GM21576 (cell line): ENCODE results near the gene GPD2.

Source experiments
- ATAC-seq: cut with Tn5 transposase; IDR thresholded peaks from one replicate; pipeline ENCODE4 v1.9.1; 2021; ENCODE audit warnings: mild to moderate bottlenecking, moderate library complexity; ENCODE audit not compliant: unreplicated experiment

The GPD2 gene

DNA sequence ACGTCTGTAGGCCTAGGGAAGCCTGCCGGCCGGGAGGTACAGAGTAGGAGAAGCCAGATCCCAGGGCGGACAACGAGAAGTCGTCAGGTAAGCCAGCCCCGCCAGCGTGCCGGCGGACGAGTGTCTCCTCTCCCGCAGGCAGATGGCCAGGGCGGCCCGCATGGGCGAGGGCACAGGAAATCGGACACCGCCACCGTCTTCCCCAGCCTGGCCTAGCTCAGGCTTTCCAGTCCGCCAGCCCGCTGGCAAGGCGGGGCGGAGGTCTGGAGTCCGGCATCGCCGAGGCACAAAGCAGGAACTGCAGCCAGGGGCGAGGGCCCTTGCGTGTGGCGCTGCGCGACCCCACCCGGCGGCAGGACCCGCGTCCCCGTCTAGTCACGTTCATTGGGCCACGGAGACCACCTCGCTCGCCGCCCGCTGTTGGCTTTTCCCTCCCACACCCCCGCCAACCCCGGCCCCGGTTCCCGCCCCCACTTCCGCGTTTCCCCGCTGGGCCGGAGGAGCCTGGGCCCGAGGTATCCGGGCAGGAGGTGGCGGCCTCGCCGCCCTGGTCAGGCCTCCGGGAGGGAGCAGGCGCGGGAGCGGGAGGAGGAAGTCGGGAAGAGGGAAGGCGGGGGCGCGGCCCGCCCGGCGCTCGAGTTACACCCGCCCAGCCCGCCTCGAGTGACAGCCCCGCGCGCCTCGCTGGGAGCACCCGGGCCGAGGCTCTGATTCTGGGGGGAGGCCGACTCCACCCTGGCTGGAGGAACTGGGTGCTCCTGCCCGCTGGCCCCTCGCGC, at the start of gene GPD2:
Gene GPD2 (plus strand): TSS at position 662 of the 779 bp plus-strand sequence. CDS start 39,727 bp downstream, outside the sequence.
- ATAC-seq = peak; percentile 40

DNA sequence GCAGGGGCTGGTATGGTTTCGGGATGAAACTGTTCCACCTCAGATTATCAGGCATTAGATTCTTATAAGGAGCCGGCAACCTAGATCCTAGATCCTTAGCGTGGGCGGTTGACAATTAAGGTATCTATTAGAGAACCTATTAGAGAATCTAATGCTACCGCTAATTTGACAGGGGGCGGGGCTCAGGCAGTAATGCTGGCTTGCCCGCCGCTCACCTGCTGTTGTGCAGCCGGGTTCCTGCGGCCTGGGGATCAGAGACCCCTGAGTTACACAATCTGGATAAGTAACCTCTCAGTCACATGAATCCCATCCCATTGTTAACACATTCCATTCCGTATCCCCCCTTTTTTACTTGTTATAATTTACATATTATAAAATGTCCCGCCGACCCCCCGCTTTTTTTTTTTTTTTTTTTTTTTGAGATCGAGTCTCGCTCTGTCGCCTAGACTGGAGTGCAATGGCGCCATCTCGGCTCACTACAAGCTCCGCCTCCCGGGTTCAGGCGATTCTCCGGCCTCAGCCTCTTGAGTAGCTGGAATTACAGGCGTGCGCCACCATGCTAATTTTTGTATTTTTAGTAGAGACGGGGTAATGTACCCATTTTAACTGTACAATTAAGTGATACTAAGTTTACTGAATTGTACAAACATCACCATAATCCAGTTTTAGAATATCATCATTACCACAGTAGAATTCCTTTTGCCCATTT, 42.0 kb upstream of the GPD2 start:
- ATAC-seq = no peak

DNA sequence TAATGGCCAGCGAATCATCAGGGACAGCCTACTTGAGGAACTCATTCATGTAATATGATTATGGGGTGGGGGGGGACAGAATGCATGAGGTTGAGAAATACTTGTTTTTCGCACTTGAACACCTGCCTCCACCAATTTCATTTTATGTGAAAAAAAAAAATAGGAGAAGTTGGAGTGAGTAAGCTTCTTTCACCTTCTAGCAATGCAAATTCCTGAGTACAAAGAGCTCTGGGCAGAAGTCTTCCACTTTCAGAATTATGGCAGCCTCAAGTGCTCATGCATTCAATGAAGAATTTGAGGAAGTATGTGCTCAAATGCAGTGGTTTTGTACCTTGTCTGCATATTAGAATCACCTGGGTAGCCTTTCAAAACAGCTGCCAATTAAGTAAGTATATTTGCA, 40.1 kb upstream of the GPD2 start:
- peak; percentile 48 for ATAC-seq

DNA sequence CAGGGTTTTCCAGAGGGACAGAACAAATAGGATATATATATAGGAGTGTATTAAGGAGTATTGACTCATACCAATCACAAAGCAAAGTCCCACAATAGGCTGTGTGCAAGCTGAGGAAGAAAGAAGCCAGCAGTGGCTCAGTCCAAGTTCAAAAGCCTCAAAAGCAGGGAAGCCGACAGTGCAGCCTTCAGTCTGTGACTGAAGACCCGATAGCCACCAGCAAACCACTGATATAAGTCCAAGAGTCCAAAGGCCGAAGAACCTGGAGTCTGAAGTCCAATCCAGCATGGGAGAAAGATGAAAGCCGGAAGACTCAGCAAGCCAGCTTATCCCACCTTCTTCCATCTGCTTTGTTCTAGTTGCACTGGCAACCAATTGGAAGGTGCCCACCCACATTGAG, 39.0 kb upstream of the GPD2 start:
- no peak for ATAC-seq

DNA sequence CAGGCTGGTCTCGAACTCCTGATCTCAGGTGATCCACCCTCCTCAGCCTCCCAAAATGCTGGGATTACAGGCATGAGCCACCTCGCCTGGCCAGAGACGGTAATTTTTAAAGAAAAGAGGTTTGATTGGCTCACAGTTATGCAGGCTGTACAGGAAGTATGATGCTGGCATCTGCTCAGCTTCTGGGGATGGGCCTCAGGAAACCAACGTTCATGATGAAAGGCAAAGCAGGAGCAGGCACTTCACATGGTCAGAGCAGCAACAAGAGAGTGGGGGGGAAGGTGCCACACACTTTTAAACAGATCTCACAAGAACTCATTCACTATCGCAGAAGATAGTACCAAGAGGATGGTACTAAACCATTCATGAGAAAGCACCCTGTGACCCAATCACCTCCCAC, 38.0 kb upstream of the GPD2 start:
- ATAC-seq = no peak

DNA sequence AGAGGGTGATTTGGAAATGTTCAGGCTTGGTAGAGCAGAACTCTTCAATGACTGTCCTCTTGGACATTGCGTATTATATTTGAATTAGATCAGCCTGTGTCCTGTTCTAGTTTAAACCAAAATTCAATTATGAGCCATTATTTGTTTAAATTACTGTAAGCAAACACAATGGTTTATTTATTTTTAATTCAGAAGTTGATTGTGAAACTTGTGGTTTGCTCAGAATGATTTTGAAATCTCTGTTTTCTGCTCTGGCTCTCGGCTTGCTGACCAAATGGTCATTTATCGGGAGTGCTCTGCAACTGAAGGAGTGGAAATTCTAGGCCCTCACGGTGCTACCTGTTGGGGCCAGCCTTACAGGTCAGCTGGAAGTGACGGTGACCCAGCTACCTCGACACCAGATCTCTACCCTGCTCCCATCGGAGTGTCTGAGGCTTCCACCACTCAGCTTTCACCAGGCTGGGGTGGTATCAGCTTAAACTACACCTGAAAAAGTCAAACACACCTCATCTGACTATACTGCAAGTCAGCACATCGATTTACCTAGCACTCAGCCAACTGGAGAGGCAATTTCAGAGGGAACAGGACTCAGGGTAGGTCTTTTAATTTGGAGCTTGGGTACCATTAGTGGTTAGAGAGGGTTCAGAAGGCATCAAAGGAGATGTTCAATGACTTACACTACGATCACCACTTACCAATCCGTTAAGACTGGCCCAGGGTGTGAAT, 36.8 kb upstream of the GPD2 start:
- ATAC-seq = peak; percentile 1

DNA sequence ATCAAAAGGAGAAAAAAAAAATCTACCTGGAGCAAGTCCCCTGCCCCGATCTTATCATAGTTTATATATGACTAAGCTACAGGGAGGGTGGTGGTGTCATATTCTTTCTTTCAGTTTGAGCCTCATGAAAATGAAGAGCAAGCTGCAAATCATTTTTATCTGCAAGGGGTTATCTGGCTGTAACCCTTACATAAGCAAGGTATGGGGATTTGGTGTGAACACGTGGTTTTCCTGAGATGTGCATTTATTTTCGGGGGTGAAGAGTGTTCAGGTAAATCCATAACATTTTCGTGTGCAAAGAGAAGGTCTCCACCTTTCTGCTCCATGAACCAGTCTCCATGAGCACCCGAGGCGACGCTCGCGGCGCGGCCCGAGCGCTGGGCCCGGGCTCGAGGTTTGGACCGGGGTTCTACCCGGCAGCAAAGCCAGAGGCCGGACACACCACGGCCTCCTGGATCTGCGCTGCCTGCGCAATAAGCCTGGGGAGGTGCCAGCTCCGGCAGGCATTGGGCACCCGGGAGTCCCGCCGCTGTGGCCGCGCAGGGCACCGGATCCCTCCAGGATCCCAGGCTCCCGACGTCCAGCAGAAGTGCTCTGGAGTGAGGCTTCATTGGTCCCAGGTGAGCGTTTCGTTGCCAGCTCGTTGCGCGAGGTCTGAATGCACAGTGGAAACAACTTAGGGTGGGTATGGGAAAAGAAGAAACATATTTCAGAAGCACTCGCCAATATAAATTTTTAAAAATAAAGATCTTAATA, 36.1 kb upstream of the GPD2 start:
- ATAC-seq = peak; percentile 28

DNA sequence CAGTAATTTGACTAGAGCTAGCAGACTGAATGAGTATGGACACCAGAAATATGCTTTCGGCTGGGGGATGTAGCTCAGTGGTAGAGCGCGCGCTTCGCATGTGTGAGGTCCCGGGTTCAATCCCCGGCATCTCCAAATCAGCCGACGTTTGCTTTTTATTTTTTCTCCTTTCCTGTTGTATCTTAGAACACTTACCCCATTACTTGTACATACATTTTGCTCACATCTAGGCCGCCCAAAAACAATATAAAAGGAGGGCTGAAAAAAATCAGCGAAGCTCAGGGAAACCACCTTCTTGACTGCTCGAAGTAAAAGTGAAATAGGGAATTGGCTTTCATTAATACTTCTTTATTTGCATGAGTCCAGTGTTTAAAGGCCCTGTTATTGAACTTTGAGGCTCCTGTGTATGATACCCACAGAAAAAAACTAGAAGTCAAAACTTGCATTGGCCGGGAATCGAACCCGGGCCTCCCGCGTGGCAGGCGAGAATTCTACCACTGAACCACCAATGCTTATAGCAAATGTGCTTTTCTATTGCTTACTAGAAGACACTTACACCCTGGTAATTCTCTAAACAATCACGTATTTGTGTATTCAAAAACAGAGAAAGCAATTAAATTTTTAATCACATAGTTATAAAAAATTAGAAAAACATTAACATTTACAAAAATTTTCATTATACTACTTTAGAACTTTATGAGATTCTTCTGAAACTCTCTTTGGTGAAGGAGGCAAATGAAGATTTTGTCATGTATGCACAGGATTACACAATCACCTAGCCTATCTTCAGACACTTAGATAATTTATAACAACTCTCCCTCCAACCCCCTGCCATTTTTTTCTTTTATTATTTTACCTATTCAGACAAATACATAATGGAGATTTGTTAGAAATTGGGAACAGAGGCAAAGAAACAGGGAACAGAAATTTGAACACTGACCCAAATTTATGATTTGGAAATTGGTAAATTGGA, 35.2 kb upstream of the GPD2 start:
- peak; percentile 44 for ATAC-seq

DNA sequence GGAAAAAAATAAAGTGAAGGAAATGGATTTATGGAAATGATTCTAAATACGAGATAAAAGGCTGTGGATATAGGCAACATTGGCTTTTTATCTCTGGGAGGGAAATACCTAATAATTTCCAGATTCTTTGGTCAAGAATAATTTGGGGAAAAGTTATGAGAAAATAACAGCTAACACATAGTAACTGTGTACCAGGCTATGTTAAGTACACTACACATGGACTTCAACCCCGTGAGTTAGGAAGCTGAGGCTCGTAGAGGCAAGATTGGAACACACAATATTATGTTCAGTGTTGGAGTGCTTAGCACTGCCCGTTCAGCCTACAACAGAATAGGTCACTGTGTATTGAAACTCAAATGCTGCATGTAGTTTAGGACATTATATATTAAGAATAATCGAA, 34.3 kb upstream of the GPD2 start:
- ATAC-seq = no peak

DNA sequence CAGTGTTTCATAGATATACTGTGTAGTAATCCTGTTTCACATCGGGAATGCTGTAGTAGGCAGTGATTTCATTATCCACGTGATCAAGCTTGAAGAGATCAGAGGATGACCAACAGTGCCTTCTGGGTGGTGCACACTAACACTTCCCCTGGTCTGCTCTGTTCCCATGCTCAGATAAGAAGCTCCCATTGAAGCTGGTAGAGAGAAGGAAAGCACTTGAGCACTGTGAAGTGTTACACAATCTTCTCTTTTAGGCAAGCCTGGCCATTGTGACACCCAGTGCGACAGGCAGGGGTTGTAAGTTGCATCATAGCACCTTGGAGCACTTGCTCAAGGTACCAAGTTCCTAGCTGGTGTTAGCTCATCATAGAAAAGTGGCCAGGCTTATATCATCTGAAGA, 30.6 kb upstream of the GPD2 start:
- ATAC-seq = no peak

DNA sequence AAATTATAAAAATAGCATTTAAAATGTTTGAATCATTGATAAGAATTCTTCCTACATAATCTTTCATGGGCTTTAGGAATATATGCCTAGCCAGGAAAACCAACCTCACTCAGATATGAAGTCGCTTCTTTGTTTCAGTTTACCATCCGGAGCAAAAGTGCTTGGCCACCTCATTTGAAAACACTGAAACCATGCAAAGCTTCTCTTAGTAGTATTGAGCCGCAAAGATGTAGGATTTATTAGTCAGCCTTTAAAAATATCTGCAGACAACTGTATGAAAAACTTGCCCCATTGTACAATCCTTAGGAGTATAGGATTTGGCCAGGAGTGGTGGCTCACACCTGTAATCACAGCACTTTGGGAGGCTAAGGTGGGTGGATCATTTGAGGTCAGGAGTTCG, 24.3 kb upstream of the GPD2 start:
- no peak for ATAC-seq

DNA sequence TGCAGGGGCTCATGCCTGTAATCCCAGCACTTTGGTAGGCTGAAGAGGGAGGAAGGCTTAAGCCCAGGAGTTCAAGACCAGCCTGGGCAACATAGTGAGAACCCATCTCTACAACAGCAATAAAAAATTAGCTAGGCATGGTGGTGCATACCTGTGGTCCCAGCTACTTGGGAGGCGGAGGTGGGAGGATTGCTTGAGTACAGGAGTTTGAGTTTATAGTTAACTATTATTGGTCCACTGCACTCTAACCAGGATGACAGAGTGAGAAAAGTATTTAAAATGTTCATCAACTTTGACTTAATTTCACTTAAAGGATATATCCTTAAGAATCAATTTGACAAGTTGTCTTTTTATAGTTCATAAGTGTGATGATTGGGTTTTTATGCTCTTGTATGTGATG, 14.3 kb upstream of the GPD2 start:
- ATAC-seq = no peak

DNA sequence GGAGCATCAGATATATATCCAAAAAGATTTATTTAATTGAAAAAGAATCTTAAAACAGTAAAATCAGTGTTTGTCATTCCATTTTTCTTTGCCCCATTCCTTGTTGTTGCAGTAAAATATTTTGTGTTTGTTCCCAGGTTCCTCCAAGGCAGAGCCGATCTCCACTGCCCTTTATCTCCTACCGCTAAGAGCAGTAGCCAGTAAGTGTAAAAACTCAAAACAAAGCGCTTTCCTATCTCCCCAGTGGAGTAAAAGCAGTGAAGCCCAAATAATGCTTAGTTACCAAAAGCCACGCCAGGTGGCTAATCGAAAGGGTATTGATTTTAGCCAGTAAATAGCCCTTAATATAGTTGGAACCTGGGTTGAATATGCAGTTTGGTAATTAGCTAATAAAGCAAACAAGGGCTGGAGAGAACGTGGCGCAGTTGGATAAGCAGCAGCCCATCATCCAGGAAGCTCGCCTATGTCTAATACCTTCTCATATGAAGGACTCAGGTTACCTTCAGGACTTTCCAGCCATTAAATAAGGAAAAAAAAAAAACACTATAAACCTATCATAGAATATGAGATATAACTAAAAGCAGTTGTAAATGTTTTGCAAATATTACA, 12.4 kb upstream of the GPD2 start:
- ATAC-seq = no peak

DNA sequence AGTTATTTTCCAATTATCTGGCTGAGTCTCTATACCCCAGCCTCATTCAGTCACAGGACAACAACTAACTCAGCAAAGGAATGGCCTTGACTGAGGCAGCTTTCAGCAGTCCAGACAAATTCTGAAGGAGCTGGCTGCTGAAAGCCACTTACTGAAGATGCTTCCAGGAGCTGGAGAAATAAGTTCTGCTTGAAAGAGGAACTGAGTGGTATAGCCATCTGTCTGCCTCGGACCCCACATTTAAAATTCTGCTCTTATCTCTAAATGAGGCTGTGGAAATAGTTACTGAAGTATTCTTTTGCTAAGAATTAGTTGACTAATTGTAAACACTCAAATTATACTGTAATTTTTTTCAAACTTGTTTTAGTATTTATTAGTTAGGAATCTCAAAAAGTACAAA, 9.1 kb upstream of the GPD2 start:
- ATAC-seq = no peak

DNA sequence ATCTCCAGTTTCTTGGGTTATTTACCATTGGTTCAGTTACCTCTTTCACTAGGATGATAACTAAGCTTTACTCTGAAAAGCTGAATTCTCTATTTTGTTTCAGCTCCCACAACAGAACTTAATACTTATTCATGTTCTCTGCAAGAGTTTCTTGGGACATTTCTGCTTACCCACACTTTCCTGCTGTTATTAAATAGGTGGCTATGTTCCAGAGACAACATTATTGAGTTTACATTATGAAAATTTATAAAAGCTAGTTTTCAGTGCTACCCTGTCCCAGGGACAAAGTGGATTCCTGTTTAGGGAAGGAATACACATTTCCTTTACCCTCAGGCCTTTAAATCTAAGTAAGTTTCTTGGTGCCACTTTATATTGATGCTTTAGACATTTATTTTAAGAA, 7.0 kb upstream of the GPD2 start:
- ATAC-seq = no peak

DNA sequence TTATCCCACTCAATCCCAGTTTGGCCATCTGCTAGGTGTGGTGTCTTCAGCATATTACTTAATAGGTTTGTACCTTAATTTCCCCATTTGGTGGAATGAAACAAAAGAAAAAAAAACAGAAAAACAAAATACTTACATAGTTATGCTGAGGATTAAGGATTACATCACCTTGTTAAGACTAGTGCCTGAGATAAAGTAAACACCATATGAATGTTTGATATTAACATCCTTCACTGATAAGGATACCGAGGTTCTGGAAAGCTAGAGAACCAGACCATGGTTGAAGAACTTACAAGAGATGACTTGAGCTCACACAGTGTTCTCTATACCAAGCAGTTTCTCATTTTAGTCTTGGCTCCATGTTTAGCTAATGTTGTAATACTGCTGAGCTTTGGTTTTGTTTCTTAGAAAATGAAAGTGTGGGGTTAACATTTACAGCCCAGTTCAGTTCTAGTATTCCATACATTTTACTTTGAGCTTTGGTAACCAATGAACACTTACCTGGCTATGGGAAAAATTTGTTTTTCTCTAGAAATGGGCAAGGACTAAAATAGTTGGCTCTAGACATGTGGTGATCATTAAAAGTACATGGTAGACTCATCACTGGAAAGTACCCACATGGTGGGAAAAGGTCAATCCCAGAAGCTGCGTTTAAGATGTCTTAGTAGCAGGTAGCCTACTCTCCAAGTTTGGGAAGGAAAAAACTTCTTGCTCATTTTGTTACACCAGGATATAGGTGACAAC, 5.8 kb upstream of the GPD2 start:
- no peak for ATAC-seq

DNA sequence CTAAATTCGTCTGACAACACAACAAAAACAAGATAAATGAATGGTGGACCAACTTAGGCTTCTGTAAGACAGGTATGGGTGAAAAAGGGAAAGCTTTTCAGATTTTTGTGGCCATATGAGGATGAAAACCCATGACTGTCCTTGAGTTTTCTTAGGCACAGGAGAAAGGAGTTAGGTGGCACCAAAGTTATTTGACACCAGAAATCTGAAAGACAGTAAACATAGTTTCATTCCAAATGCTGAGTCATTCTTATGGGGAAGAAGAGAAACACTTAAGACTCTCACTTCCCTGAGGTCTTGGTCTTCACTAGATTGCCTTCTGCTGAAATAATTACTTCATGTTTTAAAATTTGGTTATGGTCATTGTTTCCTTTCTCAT, 5.2 kb upstream of the GPD2 start:
- peak; percentile 76 for ATAC-seq

DNA sequence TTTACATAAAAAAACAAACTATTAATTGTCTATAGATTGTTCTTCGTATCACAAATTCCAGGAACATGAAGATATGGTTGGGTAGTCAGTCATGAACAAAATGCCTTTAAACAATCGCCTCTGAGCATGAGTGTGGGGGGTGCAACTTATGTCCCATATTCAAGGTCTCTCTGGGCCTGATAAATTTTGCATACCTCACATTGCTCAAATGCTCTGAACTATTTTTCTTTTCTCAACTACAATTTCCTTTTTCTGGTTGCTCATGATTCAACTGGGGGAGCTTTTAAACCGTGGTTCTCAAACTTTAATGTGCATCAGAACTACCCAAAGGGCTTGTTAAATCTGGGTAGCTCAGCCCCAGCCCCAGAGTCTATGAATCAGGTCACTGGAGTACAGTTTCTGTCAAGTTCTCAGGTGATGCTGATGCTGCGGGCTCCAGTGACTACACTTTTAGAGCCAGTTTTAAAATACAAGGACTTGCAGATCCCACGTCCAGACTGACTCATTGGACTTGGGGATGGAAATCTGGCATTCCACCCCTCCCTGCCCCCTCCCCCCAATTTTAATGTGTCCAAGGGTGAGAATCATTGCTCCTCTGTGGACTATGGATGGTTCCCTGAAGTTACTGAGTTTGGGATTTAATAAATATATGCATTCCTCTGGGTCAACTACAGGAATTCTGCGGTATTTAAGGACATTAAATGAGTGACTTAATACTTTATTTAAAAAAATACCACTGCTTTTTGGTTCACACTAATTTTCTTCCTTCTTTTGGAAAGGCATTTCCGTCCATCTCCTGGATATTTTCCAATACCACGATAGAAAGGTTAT, 1.5 kb upstream of the GPD2 start:
- ATAC-seq = no peak
